ENCODE data around the gene MED8.
"Not testable (repeated sequence)": the region's sequence is repeated elsewhere in the genome, so short reads cannot be mapped to it uniquely, and the experiment has no call there.

Gene MED8

DNA sequence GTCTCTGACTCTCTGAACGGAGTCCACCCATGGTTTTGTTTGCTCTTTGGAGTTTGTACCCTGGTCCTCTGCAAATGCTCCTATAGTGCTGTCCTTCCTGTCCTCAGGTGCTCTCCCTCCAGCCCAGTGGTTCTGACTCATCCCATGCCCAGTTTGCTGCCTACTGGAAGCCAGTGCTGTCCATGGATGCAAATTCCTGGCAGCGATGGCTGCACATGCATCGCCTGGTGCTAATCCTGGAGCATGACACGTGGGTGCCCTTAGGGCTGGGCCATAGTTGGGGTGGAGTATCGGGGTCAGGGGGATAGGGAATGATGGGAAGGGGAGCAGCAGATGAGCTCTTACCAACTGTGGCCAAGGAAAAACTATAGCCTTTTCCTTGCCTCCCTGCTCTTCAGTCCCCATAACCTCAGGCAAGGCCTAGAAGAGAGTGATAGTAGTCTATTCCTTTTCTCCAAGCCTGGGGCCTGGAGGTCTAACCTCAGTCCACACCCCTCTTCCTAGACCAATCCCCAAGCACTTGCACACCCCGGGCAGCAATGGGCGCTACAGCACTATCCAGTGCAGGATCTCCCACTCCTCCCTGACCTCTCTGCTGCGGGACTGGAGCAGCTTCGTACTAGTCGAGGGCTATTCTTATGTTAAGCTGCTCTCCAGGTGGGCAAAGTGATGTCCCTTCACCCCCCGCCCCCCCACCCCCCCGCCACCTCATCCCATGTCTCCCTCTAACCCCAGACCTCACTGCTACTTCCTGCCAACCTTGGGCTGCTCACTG, 32.6 kb upstream of the MED8 start:
- DNase-seq = no peak

DNA sequence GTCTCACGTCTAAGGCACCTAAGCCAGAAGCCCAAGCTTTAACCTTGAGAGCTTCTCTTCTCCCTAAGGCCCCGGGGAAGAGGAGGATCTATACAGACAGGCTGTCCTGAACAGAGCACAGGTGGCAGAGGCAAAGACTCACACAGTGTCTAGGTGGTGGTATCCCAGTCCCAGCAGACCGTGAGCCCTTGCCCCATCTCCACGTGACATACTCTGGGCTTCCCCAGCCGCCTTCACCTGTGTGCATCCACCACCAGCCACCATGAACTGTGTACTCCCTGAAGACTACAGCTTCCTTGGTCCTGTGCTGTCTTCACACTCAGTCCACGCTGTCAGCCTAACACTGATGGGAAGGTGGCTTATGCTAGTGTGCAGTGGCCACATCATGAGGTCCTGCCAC, 31.8 kb upstream of the MED8 start:
- DNase-seq = no peak

- DNase-seq = no peak
These were observed 31.3 kb upstream of the MED8 start for GRCh38 chr1:43420874-43421273.

DNA sequence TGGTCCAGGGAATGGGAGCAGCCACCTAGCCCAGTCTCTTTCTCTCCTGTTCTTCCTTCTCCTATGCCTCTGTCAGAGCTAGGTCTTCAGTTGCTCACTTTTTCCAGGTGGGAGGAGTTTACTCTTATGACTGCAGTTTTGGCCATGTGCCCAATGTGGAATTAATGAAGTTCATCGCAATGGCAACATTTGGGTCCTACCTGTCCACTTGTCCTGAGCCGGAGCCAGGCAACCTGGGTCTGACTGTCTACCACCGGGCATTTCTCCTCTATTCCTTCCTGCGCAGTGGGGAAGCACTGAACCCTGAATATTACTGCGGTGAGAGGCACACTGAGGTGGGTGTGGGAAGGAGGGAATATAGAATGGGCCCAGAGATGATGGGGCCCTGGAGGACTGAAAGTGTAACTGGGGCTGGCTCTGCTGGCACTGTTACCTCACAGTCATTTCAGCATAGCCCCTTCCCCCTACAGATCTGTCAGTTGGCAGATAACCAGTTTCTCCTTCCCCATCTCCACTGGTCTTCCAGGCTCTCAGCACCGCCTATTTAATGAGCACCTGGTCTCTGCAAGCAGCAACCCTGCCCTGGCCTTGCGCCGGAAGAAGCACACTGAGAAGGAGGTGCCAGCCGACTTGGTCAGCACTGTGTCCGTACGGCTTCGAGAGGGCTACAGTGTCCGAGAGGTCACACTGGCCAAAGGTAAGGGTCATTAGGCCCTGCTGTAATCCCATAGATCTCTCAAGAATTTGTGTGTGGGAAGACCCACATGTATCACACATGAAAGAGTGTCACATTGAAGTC, 30.2 kb upstream of the MED8 start:
- no peak for DNase-seq

DNA sequence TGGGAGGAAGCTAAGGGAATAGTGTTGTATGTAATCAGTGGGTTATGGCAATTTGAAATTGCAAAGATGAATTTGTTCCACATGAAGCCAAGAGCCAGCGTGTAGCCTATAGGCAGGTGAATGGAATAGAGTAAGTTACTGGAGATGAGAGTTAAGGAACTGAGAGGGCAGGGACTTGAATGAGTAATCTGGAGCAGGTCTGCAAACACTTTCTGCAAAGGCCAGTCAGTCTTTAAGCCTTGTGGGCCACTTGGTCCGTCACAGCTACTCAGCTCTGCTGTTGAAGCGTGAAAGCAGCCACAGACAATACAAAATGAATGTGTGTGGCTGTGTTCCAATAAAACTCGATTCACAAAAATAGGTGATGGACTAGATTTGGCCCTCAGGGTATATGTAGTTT, 29.3 kb upstream of the MED8 start:
- DNase-seq = no peak

- DNase-seq = no peak
These were observed 26.3 kb upstream of the MED8 start for GRCh38 chr1:43415901-43416300.

DNA sequence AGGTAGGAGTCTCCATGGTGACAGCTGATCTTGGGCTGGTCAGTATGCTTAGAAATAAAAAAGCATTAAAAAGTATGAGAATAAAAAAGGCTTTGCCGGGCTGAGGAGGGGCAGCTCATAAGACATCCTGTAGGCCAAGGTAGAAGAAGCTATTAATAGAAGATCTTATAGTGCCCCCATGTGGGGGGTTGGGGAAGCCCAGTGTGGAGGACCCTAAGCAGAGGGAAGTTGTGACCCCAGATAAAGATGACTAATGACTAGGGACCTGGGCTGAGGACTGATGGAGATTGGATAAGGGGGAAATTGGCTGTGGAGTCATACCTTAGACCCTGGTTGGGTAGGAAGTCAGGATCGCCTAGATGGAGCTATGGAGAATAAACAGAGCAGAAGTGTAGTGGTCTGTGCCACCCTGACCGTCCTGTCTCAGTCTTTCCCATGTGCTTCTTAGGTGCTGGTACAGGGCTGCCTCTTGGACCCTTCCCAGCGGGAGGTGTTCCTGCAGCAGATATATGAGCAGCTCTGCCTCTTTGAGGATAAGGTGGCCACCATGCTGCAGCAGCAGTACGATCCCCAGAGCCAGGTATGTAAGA, 25.1 kb upstream of the MED8 start:
- peak; percentile 42 for DNase-seq

DNA sequence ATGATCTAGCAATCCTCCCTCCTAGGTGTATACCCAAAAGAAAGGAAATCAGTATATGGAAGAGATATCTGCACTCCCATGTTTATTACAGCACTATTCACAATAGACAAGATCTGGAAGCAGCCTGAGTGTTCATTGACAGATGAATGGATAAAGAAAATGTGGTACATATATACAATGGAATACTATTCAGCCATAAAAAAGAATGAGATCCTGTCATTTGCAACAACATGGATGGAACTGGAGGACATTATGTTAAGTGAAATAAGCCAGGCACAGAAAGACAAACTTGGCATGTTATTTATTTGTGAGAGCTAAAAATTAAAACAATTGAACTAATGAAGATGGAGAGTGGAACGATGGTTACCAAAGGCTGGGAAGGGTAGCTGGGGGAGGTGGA, 23.8 kb upstream of the MED8 start:
- DNase-seq = not testable (repeated sequence)

DNA sequence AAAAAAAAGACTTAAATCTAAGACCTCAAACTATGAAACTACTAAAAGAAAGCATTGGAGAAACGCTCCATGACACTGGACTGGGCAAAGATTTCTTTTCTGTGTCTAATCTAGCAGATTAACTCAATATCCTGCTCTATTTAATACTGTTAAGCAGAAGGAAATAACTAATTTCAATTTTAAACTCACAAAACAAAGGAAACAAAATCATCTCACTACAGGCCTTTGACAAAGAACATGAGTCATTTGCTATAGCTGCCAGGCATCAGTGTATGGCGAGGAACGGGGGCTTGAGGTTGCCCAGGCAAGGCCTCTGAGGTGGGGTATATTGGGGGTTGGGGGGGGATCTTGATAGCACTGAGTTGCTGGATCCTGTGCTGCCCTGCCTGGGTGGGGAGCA, 21.0 kb upstream of the MED8 start:
- DNase-seq = no peak

GRCh38 chr1:43405876-43406234, 16.3 kb upstream of the MED8 start:
- DNase-seq = no peak

- no peak for DNase-seq
These were observed 15.7 kb upstream of the MED8 start for GRCh38 chr1:43405219-43405875.

- no peak for DNase-seq
These were observed 14.8 kb upstream of the MED8 start for GRCh38 chr1:43404353-43404752.

GRCh38 chr1:43402089-43402865, 12.7 kb upstream of the MED8 start:
- no peak for DNase-seq

DNA sequence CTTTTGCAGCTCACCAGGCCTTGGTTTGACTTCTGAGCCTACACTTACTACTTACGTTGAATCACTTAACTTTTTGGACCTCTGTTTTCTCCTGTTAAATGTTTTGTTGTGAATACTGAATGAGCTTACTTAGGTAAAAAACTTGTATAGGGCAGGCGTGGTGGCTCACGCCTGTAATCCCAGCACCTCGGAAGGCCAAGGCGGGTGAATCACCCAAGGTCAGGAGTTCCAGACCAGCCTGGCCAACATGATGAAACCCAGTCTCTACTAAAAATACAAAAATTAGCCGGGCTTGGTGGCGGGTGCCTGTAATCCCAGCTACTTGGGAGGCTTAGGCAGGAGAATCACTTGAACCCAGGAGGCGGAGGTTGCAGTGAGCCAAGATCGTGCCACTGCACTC, 10.8 kb upstream of the MED8 start:
- not testable (repeated sequence) for DNase-seq

DNA sequence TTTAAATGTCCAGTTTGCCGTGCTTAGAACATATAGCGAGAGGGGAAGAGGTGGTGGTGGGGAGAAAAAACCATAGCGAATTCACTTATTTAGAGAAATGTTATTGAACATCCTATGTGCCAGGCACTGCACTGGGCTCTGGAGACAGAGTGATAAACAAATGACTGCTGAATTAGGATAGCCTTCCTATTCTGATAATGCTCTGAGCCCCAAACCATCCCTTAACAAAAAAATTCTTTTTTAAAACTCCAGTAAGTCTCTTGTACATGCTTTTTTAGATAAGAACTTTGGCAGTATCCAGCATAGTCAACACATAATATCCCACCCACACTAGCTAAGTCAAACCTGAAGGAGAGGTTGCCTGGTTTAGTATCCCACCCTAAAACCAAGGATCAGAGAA, 8.6 kb upstream of the MED8 start:
- DNase-seq = no peak

DNA sequence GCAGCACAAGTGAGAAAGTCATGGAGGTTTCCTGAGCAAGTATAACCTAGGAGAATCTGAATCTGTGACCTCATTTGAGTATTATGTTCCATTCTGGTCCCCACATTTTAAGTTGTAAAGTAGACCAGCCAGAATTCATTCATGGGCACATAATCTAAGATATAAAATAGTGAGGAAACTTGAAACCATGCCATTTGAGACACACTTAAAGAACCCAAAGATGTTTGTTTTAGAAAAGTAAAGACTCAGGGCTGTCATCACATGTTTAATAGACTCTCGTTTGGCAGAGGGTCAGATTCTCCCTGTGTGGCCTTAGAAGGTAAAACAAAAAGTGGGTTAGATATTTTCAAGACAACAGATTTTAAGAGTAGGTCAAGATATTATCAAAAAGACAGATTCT, 6.5 kb upstream of the MED8 start:
- DNase-seq = no peak

GRCh38 chr1:43395523-43395922, 5.9 kb upstream of the MED8 start:
- no peak for DNase-seq

- no peak for DNase-seq
These were observed 3.1 kb upstream of the MED8 start for GRCh38 chr1:43392702-43393101.

DNA sequence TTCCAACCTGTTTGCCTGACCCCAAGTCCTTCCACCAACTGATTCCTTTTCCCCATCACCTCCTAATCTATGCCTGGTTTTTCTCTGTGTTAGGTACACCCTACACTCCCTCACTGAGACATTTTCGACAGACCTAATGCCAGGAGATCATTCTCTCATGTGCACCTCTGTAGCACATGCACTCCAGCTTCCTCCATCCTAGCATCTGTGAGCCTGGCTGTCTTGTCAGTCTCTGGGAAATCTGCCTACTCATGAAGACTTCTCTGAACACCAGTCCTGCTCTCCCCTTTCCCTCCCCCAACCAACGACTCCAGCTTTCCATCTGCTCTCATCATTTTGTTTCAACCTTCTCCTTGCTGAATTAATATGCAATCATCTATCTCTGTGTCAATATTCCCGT, 987 bp downstream of the MED8 start:
- DNase-seq = no peak

- no peak for DNase-seq
These were observed 1.5 kb downstream of the MED8 start for GRCh38 chr1:43387976-43388599.

- no peak for DNase-seq
These were observed 2.9 kb downstream of the MED8 start for GRCh38 chr1:43386676-43387075.

GRCh38 chr1:43383449-43383848, 6.2 kb downstream of the MED8 start:
- no peak for DNase-seq

Data from HCEC 1CT (cell line).